Eye (tissue), 1 donor: ENCODE measurements around the gene MGAT3.
A peak's percentile ranks its signal among the peaks of the same experiment; 100 is the strongest.

Experiments used
- DNase-seq: peaks from one replicate; pipeline ENCODE4 v3.0.0-alpha.2; 2015

Gene MGAT3

DNA sequence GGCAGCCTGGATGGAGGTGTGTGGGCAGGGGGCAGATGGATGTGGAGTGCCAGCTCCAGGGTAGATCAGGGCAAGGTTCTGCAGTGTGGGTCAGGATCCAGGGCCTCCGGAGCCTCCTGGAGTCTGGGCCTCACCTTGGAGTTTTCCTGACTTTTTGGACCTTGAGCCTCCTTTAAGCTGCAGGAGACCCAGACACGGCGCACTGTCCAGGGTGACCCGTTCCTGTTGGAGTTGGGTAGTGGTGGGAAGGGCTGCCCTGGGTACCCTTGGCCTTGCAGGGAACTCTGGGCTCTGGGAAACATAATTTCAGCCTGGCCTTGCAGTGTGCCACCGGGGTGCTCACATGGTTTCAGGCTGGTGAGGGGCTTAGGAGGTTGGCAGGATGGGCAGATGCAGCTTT, 17.0 kb downstream of the MGAT3 start:
- no peak for DNase-seq

DNA sequence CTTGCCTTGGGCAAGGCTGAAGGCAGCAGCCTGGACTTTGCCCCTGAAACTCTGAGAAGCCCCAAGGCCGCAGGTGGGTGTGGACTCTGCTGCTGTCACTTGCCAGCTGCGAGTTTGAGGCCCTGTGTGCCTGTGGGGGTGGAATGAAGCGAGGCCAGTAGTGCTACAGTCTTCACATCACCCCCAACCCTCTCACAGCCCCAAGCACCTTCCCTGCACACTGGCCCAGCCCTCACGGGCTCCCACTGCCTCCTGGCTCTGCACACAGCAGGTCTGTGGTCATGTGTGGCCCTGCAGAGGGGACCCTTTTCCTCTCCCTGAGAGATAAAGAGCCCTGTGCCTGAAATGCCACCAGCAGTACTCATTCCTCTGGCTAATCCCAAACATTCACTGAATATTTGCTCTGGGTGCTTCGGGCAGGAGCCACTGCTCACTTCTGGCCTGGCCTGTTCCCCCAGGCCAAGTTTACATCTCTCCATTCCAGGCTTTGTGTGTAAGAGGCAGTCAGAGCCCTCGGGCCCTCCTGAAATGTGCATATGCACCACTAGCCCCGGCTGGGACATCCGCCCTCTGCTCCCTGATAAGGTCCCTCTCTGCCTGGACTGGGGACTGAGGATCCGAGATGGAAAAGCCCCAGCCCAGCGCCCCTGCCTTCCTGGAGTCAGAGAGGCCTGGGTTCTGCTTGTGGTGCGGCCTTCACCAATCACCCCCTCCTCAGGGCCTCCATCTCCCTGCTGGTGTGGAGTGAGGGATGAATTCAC, 17.7 kb downstream of the MGAT3 start:
- peak; percentile 51 for DNase-seq

DNA sequence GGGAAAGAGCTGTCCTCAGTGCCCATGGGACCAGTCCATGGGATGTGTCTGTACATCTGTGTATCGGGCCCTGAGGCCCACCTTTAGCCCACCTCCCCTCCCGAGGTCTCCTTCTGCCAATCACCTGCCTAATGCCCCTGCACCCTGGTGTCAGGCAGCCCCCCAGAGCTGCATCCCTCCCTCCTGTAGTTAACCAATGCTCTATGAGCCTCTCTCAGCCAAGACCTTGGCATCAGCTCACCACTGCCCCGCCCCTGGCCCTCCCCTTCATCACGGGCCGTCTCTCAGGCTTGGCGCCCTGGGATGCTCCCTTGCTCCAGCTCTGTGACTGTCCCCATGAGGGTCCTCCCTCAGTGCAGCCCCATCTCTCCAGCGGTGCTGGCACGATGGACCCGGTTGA, 18.5 kb downstream of the MGAT3 start:
- no peak for DNase-seq

DNA sequence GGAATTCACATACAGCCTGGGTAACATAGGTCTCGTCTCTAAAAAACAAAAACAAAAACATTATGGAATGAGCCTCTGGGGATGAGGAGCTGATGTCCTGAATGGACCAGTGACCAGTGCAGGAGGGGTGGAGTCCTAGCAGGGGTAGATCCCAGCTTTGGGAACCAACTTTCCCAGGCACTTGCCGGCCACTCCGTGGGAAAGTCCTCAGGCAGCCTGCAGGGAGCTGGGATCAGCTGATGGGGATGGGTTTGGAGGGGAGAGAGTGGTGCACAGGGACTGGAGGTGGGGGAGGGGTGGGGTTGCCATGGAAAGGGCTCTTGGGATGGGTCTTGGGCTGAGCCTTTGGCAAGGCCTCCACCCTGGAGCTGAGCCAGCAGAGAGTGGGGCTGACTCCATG, 19.1 kb downstream of the MGAT3 start:
- DNase-seq: peak; percentile 47

DNA sequence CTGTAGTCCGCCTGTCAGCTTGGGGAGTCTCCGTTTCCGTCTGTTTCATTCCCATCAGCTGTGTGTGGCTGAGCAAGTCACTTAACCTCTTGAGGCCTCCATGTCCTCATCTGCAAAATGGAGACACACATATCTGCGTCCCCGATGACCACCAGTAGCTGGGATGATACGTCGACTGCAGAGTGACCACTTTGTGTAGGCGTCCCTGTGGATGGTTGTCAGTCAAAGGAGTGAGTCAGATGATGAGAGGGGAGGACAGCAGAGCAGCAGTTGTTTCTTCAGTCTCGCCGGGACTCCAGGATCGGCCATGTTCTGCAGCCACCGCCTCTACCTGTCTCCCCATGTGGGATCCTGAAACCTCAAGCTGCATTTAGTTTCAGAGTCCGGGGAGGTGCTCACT, 19.9 kb downstream of the MGAT3 start:
- no peak for DNase-seq

DNA sequence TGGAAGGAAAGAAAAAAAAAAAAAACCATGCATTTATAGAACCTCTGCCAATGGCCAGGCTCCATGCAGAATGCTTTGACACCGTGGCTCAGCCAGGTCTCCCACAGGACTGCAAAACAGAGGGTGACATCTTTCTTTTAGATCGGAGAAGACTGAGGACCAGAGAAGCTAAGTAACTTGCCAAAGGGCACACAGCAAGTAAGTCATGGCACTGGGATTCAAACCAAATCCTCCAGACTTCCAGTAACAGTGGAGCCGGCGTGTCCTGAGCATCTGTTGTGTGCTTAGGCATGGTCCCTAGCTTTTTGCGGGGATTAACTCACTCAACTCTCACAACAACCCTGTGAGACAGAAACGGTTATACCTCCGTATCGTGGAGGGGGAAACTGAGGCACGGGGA, 20.7 kb downstream of the MGAT3 start:
- no peak for DNase-seq

DNA sequence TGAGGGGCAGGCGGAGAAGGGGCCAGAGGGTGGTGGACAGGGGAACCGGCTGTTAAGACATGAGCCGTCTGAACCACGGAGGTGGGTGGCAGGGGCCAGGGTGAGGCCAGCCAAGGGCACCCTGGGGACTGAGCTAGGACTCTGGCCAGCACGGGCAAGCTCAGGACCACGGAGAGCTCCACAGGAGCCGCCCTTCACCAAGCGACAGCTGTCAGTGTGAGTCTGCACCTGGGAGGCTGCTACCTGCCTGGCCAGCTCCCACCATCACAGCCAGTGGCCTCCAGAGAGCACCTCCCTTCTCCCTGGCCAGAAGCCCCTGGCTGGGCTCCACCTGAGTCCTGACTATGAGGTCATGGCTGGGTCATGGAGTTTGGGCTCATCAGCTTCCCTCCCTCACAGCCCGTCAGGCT, 21.6 kb downstream of the MGAT3 start:
- DNase-seq: no peak

DNA sequence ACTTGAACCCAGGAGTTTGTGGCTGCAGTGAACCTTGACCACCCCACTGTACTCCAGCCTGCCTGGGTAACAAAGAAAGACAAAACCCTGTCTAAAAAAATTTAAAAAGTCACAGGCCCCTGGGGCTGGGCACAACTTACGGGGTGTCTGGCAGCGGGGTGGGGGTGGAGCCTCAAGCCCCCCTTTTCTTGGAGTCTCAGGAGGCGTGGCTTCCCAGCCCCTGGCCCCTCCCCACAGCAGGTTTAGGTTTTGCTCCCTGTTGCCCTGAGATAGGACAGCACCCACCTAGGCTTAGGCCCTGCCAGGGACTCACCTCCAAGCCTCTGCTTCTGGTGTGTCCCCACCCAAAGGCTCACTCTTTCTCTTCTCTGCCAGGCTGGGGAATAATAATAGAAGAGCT, 22.4 kb downstream of the MGAT3 start:
- no peak for DNase-seq

DNA sequence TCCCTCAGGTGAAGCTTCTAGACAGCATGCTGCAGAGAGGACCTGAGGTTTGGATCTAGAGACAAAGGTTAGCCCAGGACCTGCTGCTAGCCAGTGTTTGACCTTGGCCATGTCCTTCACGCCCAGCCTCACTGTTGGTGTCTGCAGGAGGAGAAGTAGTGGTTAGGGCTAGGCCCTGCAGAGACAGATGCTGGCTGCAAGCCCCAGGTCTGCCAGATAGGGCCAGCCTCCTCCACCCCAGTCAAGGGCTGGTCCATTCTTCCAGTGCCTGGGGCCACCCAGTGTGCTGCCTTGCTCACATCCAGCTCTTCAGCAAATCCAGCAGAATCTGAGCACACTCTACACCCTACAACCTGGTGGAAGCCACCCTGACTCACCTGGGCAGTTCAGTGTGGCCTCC, 23.7 kb downstream of the MGAT3 start:
- no peak for DNase-seq

DNA sequence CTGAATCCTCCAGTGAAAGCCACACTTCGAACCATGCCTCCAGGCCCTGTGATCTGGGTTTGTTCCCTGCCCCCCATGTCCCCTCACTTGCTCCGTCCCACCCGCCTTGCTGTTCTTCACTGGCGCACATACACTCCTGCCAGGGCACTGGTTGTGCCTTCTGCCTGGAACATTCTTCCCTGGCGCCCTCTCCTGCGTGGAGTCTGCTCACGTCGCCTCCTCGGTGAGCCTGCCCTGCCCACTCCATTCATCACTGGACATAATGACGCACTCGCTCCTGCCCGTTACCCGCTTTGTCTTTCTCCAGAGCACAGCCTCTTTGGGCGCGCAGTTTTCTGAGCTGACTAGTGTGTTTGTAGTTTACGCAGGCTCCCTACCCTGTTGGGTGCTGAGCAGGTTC, 24.2 kb downstream of the MGAT3 start:
- no peak for DNase-seq

DNA sequence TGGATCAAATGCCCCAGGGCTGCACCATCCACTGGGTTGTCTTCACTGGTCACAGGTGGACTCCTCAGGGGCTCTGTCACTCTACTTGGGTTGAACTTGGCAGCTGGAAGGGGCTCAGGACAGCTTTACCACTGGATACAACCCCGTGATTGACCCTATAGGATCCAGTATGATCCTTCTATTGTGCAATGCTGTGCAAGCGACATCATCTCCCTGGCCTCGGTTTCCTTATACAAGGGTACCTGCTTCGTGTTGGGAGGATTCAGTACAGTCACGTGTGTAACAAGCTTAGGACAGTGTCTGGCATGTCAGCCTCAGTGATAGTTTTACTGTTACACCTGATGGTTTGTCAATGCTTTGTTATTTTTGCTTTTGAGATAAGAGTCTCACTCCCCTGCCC, 24.8 kb downstream of the MGAT3 start:
- DNase-seq: no peak

DNA sequence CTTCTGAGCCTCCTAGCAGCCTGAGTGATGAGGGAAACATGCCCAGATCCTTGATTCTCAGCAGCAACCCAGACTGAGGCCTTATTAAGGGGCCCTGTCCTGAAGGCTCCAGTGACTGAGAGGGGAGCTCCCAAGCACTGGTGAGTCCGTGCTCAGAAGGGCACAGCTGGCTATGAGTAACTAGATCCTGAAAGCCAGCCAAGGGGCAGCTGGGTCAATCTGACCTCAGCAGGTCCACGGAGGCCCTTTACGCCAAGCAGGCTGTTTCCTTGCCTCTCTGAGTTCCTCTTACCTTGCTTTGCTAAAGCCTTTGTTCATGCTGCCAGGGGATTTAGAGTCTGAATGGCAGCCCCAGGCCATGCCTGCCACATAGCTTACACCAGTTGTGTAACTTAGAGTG, 26.0 kb downstream of the MGAT3 start:
- no peak for DNase-seq

DNA sequence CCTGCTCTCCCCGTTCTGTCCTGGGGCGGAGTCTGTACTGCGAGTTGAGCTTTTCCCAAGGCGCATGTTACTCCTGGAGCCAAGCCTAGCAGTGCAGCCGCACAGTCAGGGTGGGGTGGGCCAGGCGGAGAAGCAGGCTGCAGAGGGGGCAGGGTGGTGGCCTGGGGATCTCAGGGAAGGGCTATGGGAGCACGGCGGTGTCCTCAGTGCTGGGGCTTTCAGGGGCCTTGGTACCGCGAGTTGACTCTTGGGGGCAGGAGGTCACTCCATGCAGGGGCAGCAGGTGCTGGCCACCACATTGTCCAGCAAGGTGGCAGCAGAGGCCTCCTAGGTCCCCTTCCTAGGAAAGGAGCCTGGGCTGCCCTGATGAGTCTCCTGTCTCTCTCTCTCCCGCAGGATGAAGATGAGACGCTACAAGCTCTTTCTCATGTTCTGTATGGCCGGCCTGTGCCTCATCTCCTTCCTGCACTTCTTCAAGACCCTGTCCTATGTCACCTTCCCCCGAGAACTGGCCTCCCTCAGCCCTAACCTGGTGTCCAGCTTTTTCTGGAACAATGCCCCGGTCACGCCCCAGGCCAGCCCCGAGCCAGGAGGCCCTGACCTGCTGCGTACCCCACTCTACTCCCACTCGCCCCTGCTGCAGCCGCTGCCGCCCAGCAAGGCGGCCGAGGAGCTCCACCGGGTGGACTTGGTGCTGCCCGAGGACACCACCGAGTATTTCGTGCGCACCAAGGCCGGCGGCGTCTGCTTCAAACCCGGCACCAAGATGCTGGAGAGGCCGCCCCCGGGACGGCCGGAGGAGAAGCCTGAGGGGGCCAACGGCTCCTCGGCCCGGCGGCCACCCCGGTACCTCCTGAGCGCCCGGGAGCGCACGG, 30.4 kb downstream of the MGAT3 start:
- DNase-seq: no peak

DNA sequence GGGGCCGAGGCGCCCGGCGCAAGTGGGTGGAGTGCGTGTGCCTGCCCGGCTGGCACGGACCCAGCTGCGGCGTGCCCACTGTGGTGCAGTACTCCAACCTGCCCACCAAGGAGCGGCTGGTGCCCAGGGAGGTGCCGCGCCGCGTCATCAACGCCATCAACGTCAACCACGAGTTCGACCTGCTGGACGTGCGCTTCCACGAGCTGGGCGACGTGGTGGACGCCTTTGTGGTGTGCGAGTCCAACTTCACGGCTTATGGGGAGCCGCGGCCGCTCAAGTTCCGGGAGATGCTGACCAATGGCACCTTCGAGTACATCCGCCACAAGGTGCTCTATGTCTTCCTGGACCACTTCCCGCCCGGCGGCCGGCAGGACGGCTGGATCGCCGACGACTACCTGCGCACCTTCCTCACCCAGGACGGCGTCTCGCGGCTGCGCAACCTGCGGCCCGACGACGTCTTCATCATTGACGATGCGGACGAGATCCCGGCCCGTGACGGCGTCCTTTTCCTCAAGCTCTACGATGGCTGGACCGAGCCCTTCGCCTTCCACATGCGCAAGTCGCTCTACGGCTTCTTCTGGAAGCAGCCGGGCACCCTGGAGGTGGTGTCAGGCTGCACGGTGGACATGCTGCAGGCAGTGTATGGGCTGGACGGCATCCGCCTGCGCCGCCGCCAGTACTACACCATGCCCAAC, 31.2 kb downstream of the MGAT3 start:
- DNase-seq: no peak

DNA sequence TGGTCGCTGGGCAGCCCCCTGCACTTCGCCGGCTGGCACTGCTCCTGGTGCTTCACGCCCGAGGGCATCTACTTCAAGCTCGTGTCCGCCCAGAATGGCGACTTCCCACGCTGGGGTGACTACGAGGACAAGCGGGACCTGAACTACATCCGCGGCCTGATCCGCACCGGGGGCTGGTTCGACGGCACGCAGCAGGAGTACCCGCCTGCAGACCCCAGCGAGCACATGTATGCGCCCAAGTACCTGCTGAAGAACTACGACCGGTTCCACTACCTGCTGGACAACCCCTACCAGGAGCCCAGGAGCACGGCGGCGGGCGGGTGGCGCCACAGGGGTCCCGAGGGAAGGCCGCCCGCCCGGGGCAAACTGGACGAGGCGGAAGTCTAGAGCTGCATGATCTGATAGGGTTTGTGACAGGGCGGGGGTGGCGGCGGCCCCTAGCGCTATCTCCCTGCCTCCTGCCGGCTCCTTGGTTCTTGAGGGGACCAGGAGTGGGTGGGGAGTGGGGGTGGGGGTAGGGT, 31.8 kb downstream of the MGAT3 start:
- DNase-seq: no peak

DNA sequence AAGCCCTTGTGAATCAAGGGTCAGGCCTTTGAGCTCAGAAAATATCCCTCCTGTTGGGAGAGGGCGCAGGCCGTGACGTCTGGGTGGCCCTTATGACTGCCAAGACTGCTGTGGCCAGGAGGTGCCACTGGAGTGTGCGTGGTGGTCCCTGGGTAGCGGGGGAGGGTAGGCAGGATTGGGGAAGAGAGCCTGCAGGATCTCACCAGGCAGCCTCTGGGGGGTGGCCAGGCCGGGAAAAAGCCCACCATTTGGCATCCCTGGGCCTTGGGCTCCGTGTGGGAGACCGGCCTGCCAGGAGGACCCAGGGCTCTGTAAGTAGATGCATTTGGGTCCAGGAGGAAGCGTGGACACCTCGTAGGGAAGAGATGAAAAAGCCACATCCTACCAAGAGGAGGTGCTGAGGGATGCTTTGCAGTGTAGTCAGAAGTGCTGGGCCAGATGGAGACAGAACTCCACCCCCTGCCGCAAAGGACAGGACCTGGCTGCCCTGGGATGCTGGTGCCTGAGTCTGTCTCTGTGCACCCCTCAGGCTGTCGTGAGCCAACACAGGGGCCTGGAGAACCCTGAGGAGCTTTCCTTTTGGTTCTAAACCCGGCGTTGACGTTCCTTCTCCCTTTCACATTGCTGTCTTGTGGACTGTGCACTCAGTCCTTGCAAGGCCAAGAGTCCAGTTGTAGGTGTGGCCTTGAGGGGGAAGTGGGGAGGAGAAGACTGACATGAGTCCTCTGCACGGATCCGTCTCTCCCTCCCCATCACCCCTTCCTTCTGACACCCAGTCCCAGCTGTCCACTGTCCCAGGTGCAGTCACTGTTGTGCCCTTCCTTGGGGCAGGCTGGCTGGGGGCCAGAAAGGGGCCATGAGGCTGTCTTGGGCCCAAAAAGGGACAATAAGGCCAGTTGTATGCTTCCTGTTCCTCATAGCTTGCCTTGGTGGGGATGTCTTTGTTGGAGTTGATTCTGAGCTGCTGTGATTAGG, 32.6 kb downstream of the MGAT3 start:
- no peak for DNase-seq

DNA sequence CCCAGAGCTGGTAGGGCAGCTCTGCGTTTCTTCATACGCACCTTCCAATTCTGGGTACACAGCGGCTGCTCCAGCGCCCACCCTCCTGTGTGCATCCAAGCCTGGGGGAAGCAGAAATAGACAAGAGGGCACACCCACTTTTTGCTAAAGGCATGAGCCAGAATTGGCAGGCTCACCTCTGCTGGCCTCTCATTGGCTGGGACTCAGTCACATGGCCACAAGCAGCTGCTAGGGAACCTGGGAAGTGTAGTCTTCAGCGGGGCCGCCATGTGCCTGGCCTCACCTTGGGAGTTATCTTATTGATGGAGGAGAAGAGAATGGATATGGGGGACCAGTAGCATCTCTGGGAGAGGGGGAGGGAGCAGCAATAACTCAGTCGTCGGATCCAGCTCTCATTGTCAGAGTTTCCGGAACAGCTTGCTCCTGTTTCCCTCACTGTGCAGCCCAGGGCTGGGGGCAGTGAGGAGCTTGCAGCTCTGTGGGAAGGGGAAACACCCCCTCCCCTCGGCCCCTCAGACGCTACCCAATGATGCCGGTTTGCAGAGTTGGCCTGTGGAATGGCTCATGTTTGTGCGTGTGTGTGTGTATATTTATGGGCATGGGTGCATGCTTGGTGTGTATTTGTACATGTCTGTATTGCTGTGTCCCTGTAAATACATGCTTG, 33.5 kb downstream of the MGAT3 start:
- DNase-seq: peak; percentile 84

DNA sequence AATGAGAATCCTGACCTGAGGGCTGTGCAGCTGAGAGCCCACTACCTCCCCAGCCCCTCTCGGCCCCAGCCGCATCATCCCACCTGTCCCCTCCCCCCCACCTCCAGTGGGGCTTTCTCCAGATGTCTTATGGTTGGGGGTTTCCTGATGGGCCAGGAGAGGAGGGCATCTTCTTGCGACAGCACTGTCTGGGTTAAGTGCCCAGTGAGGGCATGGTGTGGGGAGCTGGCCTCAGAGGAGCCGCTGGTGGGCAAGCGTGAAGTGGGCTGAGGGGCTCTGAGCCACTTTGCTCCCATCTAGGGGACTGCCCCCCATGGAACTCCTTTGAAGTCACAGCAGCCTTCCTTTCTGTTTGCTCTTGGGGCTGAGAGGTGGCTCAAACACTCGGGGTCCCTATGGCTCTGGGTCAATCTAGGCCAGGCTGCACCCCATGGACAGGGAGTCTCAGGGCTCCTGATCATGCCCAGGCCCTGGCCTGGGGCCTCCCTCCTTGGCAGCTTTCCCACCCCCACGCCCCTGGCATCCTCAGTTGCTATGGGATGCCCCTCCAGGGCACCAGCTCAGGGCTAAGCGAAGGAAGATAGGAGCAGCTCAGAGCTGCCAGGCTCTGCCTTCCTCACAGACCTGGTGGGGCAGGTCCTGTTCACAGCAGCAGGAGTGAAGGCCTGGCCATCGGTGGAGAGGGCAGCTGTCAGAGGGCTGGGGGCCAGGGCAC, 34.3 kb downstream of the MGAT3 start:
- no peak for DNase-seq

DNA sequence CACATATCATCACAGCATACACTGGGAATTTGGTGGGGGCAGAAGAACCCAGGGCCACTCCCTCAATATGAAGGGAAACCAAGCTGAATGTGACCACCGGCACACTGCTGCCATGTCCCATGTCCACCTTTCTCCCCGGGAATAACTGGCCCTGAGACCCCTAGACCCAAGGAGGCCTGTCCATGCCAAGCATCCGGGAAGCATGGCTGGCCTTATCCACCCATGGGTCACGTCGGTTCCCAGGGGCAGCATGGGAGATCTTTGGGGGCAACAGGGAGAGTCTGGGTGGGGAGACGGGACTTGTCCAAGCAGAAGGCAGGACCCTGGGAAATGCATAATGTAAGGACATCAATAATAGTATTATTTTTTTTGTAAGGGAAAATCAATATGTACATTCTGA, 34.9 kb downstream of the MGAT3 start:
- DNase-seq: no peak

DNA sequence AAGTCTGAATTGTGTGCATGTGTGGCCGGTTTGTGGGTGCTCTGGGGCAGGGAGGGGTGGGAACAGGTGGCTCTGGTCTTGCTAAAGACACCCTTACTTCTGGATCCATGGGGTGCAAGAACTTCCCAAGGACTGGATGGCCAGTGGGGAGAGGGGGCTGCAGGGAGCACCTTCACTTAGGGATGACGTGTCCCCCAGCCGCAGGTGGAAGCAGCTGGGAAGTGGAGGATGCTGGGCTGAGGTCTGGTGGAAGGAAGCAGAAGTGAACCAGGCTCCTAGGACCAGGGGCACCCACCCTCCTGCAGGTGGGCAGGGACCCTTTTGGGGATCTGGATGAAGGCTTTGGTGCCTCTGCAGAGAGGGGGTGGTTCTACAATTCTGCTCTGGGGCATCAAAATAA, 35.4 kb downstream of the MGAT3 start:
- no peak for DNase-seq

DNA sequence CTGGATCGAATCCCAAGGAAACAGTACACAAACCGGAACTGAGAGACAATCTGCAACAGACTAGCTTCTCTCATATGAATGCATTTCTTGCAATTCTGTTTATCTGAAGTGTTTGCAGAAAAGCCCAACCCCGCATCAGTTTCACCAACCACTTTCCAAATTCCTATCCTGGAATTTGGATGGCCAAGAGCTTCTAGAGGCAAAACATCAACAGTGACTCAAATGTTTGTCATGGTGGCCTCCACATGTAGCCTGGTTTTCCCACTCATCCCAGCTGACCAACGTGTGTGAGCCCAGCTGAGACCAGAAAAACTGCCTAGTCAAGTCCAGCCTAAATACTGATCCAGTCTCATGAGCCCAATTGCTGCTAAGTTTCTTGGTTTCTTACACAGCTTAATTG, 36.9 kb downstream of the MGAT3 start:
- no peak for DNase-seq
